Fibroblast of skin of left quadriceps (primary cell): ENCODE measurements around the gene OPALIN.
A peak's percentile ranks its signal among the peaks of the same experiment; 100 is the strongest.

Experiments used
- DNase-seq, 2 experiments: peaks; one replicate each; pipeline ENCODE4 v3.0.0-alpha.2; 2013; ENCODE audit warnings: low read depth in 2 of 2

The OPALIN gene

GRCh38 chr10:96374004-96374403 lies 15.2 kb upstream of the OPALIN start:
- DNase-seq = no peak

DNA sequence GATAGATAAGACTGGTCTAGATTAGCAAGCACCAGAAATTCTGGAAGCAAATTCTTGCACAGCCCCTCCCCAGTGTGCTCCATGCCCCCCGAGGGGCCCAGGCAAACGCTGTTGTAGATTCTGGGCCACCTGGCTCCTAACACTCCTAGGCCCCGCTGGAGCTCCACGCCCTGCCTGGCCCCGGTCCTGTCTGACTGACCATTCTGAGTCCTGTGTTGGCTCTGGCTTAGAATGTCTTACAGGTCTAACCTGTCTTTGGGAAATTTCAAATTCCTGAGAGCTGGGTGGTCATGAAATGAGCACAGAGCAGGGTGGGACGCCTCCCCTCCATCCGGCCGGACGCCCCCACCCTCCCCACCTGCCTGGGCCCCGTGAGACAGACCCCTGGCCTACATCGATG lies 12.6 kb upstream of the OPALIN start:
- DNase-seq = no peak

- DNase-seq = no peak
These were observed 11.9 kb upstream of the OPALIN start for GRCh38 chr10:96370584-96371157.

GRCh38 chr10:96369890-96370583 lies 11.2 kb upstream of the OPALIN start:
- DNase-seq = no peak

DNA sequence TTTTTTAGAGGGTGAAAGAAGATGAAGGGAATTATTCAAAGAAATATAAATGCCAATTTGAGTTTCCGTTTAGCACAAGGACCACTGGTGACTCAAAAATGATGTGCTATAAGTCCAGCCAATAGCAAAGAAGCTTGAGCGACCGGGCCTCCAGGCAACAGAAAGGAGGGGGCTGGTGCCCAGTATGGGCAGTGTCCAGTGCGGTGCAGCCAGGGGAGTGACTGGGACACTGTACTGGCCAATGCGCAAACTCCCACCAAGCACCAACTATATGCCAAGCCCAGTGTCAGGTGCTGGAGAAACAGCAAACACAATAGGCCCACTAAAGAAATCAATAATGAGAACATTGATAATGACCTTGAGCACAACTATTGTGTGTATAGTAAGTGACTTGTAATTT lies 10.2 kb upstream of the OPALIN start:
- no peak for DNase-seq

- no peak for DNase-seq
These were observed 8.7 kb upstream of the OPALIN start for GRCh38 chr10:96367470-96367869.

DNA sequence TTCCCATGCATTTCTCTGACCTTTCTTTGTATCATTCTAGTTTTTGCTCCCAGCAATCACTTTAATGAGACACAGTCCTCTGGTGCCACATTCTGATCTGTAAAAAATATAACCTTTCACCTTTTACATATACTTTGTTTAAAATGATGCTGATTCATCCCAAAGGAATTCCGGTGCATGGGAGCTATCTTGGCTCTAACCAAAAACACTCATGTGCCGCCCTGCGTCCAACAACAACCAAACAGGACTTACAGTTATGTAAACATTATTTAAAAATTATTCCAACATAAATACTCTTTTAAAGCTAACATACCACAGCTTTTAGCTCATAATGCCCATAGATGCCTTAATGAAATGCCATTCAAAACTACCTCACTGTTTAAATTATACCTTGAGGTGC lies 7.7 kb upstream of the OPALIN start:
- DNase-seq = no peak

DNA sequence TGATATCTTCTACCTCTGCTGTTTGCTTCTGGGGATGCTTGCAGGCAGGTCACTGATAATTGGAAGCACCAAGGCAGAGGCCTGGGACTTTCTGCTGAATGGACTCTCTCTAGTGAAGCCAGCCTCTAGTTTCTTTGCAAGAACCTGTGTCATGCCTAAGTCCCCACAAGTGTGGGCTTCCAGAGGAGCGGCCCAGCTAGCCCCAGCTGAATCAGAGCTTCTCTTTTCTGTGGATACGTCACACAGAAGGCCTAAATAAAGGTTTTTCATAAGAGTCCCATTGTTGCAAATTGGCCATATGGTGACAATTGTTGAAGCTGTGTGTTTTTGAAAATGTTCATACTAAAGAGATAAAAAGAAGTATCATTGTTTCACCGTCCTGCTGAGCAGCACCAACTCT lies 6.8 kb upstream of the OPALIN start:
- no peak for DNase-seq

GRCh38 chr10:96360766-96361165 lies 2.0 kb upstream of the OPALIN start:
- DNase-seq = no peak

GRCh38 chr10:96360331-96360730 lies 1.5 kb upstream of the OPALIN start:
- DNase-seq = no peak

DNA sequence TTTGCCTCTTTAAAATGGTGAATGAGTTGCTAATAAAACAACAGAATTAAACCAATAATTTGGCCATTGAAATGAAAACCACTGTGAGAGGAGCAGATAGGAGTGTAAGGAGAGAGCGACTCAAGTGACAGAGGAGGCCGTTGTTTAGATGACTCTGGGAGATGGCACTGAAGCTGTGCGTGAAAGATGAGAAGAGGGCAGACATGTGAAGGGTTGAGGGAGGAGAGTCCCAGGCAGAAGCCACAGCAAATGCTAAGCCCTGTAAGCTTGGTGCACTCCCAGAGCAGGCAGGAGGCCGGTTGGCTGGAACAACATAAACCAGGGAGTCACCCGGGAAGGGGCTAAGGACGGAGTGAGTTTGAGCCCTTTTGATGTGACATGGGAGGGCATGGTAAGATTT lies 814 bp upstream of the OPALIN start:
- no peak for DNase-seq

DNA sequence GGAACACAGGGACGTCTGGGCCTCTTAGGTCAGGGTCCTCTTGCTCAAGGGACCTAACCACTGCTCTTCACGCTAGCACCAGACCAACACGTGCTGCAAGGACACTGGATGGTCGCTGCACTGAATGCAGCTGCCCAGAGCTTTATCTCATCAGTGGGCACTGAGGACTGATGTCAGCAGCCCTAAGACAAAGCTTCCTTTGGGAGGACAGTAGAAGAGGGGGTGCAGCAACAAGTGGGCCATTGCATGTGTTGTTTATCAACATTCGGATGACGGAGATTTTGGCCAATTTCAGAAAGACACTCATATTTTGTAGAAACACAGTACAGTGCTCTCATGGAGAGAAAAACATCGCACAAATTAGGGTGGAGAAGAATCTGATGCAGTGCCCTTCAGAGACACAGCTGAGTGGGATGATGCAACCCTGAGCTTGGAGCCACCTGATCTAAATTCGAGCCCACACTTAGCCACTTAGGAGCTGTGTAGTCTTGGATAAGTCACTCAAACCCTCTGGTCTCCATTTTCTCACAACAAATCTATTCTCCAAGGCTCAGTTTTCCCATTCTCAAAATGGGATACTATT lies 1.7 kb downstream of the OPALIN start:
- DNase-seq = no peak

DNA sequence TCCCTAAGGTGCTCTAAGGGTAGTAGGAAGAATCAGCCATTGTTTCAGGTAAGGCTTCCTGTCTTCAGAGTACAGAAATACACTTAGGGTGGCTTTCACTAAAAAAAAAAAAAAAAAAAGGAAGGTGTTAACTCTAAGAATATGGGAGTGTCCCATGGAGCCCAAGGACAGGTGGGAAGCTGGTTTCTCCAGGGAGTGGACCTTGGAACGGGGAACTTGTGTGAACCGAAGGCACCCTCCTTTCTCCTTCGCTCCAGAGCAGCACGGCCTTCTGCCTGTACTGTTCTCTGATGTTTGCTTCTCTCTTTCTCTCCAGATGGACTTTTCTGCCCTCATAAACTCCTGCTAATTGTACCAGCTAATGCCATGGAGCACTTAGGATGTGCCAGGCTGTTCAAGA lies 6.2 kb downstream of the OPALIN start:
- DNase-seq = no peak

- DNase-seq = no peak
These were observed 6.8 kb downstream of the OPALIN start for GRCh38 chr10:96352027-96352426.

- no peak for DNase-seq
These were observed 12.5 kb downstream of the OPALIN start for GRCh38 chr10:96346295-96346694.

- DNase-seq = no peak
These were observed 13.6 kb downstream of the OPALIN start for GRCh38 chr10:96345222-96345621.

GRCh38 chr10:96344178-96344577 lies 14.6 kb downstream of the OPALIN start:
- no peak for DNase-seq

DNA sequence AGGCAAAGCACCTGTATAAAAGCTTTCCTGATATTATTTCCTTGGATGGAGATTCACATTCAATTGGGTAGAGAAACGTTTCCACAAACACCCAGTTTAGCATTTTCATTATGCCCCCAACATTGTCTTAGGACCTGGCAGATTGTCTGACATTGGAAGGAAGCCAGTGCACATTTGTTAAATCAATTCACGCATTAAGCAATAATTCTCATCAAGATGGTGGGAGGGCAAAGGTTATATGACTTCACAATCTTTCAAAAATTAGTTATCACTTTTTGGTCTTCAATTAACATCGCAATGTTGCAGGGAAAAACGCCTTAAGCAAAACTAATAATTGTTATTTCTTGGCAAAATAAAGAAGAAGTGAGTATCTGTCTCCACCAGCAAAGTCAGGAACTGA lies 16.4 kb downstream of the OPALIN start:
- DNase-seq = no peak

- no peak for DNase-seq
These were observed 17.3 kb downstream of the OPALIN start for GRCh38 chr10:96341219-96342182.

- peak; percentile 13 to 26 for DNase-seq
These were observed 18.6 kb downstream of the OPALIN start for GRCh38 chr10:96339956-96340904.

GRCh38 chr10:96339383-96339782 lies 19.4 kb downstream of the OPALIN start:
- DNase-seq = no peak
